GM18499 (cell line): ENCODE results near the gene PRR5L.

Experiments used
- ATAC-seq: cut with Tn5 transposase; IDR thresholded peaks from one replicate; pipeline ENCODE4 v1.9.1; 2021; ENCODE audit warnings: moderate number of reproducible peaks; ENCODE audit not compliant: insufficient read depth, unreplicated experiment

Gene PRR5L, protein sequence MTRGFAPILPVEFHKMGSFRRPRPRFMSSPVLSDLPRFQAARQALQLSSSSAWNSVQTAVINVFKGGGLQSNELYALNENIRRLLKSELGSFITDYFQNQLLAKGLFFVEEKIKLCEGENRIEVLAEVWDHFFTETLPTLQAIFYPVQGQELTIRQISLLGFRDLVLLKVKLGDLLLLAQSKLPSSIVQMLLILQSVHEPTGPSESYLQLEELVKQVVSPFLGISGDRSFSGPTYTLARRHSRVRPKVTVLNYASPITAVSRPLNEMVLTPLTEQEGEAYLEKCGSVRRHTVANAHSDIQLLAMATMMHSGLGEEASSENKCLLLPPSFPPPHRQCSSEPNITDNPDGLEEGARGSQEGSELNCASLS

DNA sequence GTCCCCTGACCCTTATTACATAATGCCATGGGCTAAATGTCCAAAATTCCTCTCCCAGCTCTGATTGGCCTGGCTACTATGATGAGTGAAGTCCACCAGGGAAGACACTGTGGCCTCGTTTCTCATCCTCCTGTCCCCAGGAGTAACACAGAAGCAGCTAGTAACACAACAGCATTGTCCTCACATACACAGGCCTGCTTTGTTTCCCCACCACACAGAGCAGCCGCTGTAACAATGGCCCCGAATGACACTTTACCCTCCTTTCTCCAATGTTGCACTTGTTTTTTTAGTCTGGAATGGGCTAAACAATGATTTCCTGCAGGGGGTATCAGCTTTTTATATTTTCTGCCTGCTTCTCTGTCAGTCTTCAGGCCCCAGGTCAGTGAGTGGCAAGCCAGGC, at the start of gene PRR5L:
Gene PRR5L (plus strand): TSS at position 363 of the 400 bp plus-strand sequence. CDS start 104,834 bp downstream, outside the sequence.
- ATAC-seq: no peak

DNA sequence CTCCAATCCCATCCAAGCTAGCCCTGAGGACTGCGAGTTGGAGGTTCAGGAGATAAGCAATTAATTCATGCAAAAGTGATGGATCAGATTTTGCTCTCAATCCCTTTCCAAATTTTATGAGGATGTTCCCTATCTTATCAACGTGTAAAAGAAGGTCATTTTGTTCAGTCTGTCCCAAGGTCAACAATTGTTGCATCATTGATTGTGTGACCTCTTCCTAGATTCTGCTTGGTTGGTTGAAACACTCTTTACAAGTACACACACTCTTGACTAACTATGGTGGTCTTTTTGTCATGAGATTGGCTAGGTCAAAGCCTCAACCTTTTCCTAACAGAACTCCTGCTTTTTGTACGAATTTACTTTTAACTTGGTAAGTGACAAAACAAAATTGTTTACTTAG, 48.6 kb upstream of the PRR5L start:
- no peak for ATAC-seq

GRCh38 chr11:36248436-36248835, 47.7 kb upstream of the PRR5L start:
- ATAC-seq: no peak

DNA sequence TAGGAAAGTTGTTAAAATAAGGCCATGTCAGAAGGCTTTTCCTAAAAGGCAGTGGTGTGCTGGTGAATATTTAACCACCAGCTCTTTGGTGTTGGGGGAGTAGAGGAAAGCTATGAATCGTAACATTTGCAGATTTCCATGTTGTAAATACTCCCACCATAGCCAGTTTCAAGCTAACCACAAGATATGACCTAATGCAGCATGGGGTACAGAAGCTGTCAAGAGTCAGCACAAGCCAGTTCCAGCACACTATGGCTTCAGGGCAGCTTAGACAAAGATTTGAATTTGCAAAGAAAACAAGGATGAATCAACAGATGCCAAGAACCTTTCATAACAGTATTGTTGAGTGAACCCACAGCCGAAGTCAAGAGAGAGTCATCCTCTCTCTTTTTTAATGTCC, 46.8 kb upstream of the PRR5L start:
- ATAC-seq: no peak

GRCh38 chr11:36251823-36252222, 44.3 kb upstream of the PRR5L start:
- no peak for ATAC-seq

- no peak for ATAC-seq
Measured at GRCh38 chr11:36253238-36253637, 42.9 kb upstream of the PRR5L start.

- ATAC-seq: no peak
Measured at GRCh38 chr11:36254713-36255112, 41.4 kb upstream of the PRR5L start.

DNA sequence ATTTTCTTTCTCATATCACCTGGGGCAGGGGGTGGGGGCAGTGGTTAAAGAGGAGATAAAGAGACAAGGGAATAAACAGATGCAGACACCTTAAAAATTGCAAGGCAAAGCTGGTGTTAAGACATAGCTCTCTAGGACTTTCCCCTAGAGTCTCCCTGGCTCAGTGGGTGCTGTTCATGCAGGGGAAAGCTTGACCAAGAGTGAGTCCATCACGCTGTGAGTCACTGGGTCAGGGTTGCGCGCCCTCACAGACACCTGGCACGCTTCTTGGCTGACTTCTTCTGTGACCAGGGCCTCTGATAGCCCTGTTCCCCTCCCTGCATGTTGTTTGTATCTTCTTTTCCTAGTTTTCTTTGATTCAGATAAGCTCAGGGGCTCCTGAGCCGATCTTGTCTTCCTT, 38.7 kb upstream of the PRR5L start:
- no peak for ATAC-seq

DNA sequence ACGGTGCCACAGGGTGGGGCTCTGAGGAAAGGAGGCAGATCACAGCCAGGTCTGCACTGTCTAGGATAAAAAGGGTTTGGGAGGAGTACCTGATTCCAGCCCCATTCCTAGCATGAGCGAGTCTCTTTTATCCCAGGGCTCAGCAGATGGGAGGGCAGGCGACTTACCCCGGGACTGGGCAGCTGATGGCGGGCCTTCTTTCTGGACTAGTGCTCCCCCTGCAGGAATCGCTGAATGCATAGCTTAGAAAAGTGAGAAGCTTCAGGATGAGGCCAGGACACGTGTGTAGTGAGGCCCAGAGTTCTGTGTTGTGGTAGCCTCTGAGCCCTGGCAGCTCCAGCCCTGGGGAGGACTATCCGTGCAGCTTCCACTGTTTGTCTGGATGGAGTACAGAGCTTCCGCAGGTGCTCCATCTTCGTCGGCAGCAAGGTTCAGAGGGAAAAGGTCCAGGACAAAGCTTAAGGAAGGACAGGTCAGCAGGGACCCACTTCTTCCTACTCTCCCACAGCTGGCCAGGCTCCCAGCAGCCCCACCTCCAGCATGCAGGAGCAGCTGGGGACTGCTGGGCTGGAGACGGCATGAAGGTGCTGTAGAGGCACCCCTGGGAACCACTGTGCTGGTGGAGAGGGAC, 37.2 kb upstream of the PRR5L start:
- ATAC-seq: no peak

- no peak for ATAC-seq
Measured at GRCh38 chr11:36261094-36261493, 35.0 kb upstream of the PRR5L start.

DNA sequence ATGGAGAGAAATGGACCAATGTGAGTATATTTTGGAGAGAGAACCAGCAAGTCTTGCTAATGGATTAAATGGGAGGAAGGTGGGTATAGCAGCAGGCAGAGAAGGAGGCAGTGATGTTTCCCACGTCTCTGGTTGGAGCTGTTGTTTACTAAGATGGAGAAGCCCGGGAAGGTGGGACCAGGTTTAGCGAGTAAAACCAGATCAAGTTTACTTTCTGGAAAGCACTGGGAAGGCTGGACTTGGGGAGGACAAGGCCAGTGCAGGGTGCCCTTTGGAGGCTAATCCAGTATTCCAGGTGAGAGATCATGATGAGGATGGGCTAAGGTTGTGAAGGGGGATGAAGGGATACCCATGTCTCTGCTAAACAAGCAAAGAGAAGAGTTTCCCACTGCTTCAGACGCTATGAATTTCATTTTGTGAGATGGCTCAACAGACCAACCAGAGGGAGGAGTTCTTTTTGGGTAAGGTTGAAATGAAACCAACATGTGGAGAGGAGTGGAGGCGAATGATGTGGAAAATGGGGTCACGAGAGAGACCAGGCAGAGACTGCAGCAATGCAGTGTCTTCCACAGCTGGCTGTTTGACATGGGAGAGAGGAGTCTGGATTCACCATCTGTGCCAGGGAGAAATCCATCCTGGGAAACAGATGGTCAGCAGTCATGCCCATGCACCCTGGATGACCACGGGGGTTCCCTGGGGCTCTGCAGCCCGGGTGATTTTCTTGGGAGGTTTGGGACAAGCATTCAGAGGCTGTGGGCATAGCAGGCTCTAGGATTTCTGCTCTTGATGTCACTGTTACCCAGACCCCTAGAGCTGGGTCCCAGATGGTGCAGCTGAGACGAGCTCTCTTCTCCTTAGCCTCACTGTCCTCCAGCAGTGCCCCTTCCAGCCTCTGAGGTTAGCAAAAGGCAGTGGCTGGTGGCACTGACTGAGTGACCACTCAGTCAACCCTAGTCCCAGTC, 31.8 kb upstream of the PRR5L start:
- ATAC-seq: no peak

DNA sequence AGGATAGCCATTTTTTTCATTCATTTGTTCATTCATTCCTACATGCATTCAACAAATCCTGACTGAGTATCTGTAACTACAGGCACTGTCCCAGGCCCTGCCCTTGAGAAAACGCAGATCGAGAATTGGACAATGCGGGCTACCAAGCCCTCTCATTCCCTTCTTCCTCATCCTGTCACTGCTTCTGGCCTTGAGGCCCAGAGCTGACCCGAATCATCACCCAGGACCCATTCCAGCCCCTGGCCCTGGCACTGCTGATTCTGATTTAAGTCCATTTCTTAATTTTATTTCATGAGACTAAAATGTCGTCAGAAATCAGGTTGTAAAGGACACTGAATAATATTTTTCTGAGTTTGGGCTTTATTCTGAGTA, 31.1 kb upstream of the PRR5L start:
- ATAC-seq: no peak

DNA sequence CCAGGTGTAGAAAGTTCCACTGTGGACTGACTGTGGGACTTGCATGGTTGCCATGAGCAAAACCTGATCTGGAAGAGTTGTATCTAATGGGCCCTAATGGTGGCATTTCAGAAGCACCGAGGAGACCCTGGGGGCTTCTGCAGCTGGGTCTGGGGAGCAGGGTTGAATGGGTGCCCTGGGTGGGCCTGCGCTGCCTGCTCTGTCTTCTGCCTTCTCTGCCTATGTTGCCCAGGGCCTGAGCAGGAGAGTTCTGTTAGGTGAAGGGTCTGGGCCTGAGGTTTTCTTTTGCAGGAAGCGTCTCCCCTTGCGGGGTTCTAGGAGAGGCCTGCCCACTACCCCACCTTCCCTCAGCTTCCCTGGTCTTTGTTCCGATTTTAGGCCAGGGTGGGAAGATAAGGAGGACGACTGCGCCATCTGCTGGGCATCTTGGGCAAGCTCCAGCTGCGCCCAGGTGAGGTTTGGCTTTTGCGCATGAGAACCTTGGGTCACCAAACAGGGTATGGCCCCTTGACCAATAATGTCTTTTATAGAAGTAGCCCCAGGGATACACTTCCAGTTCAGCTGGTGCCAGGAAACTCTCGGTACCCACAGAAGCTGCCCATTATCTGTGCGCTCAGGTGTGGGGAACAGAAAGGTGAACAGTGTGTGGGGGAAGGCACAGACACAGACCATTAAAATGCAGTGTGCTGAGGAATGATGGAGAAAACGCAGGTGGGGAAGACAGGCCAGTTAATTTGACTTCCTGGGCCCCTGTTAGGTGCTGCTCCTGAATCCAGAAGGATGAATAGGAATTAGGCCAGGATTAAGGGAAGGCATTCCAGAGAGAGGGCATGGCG, 30.1 kb upstream of the PRR5L start:
- ATAC-seq: no peak

DNA sequence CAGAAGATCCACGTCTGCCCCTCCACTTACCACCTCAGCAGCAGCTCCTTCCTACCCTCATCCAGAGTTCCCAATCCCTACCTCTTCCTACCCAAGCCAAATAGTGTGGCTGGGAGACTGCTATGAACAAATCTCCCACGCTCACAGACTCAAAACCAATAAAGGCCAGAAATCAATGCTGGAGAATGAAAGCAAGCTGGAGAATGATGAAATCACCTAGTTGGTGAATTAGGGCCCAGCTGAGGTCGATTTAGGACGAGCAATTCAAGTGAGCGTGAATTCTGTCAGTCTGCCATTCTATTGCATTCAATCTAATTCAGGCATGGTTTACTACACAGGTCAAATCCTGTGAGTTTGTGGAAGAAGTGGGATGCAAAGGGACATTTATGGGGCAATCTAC, 29.3 kb upstream of the PRR5L start:
- ATAC-seq: no peak

- ATAC-seq: no peak
Measured at GRCh38 chr11:36268337-36268985, 27.6 kb upstream of the PRR5L start.

DNA sequence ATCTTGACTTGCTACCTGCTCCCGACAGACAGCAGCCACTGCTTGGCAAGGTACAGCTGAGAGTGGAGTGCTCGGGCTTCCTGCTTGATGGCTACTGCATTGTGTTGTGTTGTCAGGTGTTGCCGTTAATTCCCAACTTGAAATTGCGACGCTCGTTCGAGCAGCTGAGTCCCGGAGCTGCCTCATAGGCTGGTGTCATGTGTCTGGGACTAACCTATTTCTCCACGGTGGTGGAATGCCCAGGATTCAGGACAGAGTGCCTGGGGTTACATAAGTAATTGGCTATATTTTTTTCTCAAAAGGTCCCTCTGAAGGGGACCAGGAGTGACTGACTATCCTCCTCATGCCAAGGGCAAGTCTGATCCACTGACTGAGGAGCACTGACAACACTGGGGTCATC, 25.4 kb upstream of the PRR5L start:
- no peak for ATAC-seq

DNA sequence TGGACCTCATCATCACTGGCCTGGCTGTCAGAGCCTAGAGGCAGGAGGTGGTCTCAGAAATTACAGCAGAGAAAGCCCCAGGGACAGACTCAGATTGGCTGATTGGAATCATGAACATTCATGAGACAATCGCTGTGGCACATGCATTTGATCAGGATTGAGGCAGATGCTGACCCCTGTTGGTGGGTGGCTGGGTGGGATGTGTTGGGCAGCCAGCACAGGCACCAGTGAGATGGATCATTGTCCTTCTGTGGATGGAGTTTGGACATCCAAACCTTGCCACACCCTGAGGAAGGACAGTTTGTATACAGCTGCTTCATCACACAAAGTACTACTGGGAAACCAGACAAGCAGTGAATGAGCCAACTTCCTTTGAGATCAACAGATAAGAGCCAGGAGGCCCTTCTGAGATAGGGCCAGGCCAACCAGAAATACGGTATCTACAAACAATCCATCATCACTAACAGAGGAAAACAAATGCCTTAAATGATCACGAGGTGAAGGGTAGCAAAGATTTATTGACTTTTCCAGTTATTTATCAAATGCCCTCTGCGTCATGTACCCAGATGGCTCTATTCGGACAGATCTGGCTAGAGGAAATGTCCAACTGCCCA, 24.2 kb upstream of the PRR5L start:
- ATAC-seq: no peak

GRCh38 chr11:36273110-36273509, 23.0 kb upstream of the PRR5L start:
- no peak for ATAC-seq

- ATAC-seq: no peak
Measured at GRCh38 chr11:36274414-36274813, 21.7 kb upstream of the PRR5L start.
